Hepatocyte (in vitro differentiated cells): ENCODE data around the gene DPP10. TPM values are rescaled to one million over a fixed set of nuclear protein-coding genes. Genes with fewer than 3 reads are reported as not detected.

Source experiments
- DNase-seq: peaks from one replicate; pipeline ENCODE4 v3.0.0-alpha.2; 2016; ENCODE audit warnings: low spot score
- H2AFZ ChIP-seq: fragments of 200-600 bp; sonication (generic); 2 replicates; pipeline ENCODE4 v1.6.0; 2016; ENCODE audit warnings: antibody characterized with exemption, mild to moderate bottlenecking
- H3K27ac ChIP-seq: fragments of 200-600 bp; sonication (generic); 2 replicates; pipeline ENCODE4 v1.5.1; 2016; ENCODE audit warnings: mild to moderate bottlenecking
- H3K27me3 ChIP-seq: fragments of 200-600 bp; sonication (generic); 2 replicates; pipeline ENCODE4 v1.6.1; 2016
- H3K36me3 ChIP-seq: fragments of 200-600 bp; sonication (generic); replicated peaks from 2 replicates; pipeline ENCODE4 v1.5.1; 2016; ENCODE audit warnings: low read depth; ENCODE audit not compliant: insufficient read depth
- H3K4me1 ChIP-seq: fragments of 200-600 bp; sonication (generic); 2 replicates; pipeline ENCODE4 v1.5.1; 2016; ENCODE audit warnings: mild to moderate bottlenecking, moderate library complexity; ENCODE audit not compliant: insufficient read depth
- H3K4me2 ChIP-seq: fragments of 200-600 bp; sonication (generic); 2 replicates; pipeline ENCODE4 v1.6.0; 2016
- H3K4me3 ChIP-seq: fragments of 200-600 bp; sonication (generic); 2 replicates; pipeline ENCODE4 v1.5.1; 2016; ENCODE audit warnings: mild to moderate bottlenecking
- H3K79me2 ChIP-seq: fragments of 200-600 bp; sonication (generic); 2 replicates; pipeline ENCODE4 v1.6.0; 2017; ENCODE audit warnings: mild to moderate bottlenecking
- H3K9me2 ChIP-seq: fragments of 200-600 bp; sonication (generic); replicated peaks from 2 replicates; pipeline ENCODE4 v1.6.0; 2017; ENCODE audit warnings: mild to moderate bottlenecking; ENCODE audit not compliant: insufficient read depth
- H3K9me3 ChIP-seq: fragments of 200-600 bp; sonication (generic); 2 replicates; pipeline ENCODE4 v1.5.1; 2016; ENCODE audit warnings: low read depth, mild to moderate bottlenecking
- H4K20me1 ChIP-seq: fragments of 200-600 bp; sonication (generic); 2 replicates; pipeline ENCODE4 v1.6.0; 2016; ENCODE audit warnings: mild to moderate bottlenecking; ENCODE audit not compliant: insufficient read depth, poor library complexity, severe bottlenecking
- EZH2 ChIP-seq: fragments of 200-600 bp; sonication (generic); IDR thresholded peaks from 2 replicates; pipeline ENCODE4 v1.6.1; 2016; ENCODE audit warnings: antibody characterized with exemption, mild to moderate bottlenecking, borderline replicate concordance
- EZH2phosphoT487 ChIP-seq: fragments of 200-600 bp; sonication (generic); IDR thresholded peaks from one replicate; pipeline ENCODE4 v1.6.1; 2018; ENCODE audit warnings: antibody characterized with exemption, mild to moderate bottlenecking, low read depth, moderate library complexity; ENCODE audit not compliant: unreplicated experiment, severe bottlenecking
- WGBS: methylation state at CpG from one replicate; pipeline ENCODE4 v1.1.6; 2016; ENCODE audit warnings: low lambda C conversion rate; ENCODE audit errors: missing lambda C conversion rate; 5-methylcytosine and 5-hydroxymethylcytosine counted together
- polyA plus RNA-seq: library from polyadenylated mRNA; unstranded; fragments of >200 nt; fragmentation: Nextera tagmentation; extraction: Ambion mirVana; gene quantifications from 2 replicates; pipeline ENCODE4 v1.2.1, GENCODE V29; 2016
- total RNA-seq: library from RNA; depleted of rRNA; stranded (reverse); fragments of >200 nt; gene quantifications from 2 replicates; pipeline ENCODE4 v1.2.3, GENCODE V29; 2014
- TF ChIP-seq, protein P1 (sequence below): fragments of 200-600 bp; sonication (generic); IDR thresholded peaks from 2 replicates; pipeline ENCODE4 v1.5.1; 2016; ENCODE audit warnings: antibody characterized with exemption, mild to moderate bottlenecking; ENCODE audit not compliant: poor library complexity

The DPP10 gene
- total and polyA plus RNA-seq, 2 experiments from 2014 or later = 5.0 to 15.7 TPM

DNA sequence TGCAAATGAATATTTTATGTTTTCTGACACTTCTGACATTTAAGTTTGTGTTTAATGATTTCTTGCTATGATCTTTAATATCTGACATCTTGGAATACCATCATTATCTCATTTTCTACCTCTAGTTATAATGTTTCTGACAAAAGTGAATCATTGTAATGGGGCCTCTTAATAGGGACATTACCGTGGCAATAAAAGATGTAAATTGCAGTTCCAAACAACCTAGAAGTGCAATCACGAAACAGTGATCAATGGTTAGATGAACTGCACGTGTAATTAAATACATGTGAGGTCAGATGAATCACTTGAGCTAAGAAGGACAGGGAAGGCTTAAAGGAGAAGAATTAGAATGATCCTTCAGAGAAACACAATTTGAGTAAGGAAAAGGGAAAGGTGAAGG, 1078.3 kb downstream of the DPP10 start:
- Histone ChIP-seq H3K27ac (no peak overlapping the region), H2AFZ (no peak overlapping the region), H3K9me3 (no peaks in the 10 kb centered on the region), H3K79me2 (no peaks in the 10 kb centered on the region), H3K9me2 (no peaks in the 10 kb centered on the region), H3K36me3 (no peaks in the 10 kb centered on the region), H3K4me1 (no peaks in the 10 kb centered on the region), H3K27me3 (no peaks in the 10 kb centered on the region), H4K20me1 (no peaks in the 10 kb centered on the region), H3K4me2 (no peak overlapping the region), H3K4me3 (no peak overlapping the region)
- WGBS = 66% methylated on average over 3 of the region's 3 CpGs
- DNase-seq = no peak
- TF ChIP-seq, protein P1, sequence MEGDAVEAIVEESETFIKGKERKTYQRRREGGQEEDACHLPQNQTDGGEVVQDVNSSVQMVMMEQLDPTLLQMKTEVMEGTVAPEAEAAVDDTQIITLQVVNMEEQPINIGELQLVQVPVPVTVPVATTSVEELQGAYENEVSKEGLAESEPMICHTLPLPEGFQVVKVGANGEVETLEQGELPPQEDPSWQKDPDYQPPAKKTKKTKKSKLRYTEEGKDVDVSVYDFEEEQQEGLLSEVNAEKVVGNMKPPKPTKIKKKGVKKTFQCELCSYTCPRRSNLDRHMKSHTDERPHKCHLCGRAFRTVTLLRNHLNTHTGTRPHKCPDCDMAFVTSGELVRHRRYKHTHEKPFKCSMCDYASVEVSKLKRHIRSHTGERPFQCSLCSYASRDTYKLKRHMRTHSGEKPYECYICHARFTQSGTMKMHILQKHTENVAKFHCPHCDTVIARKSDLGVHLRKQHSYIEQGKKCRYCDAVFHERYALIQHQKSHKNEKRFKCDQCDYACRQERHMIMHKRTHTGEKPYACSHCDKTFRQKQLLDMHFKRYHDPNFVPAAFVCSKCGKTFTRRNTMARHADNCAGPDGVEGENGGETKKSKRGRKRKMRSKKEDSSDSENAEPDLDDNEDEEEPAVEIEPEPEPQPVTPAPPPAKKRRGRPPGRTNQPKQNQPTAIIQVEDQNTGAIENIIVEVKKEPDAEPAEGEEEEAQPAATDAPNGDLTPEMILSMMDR = no peak
- TF ChIP-seq EZH2phosphoT487 (no peak), EZH2 (no peak)

DNA sequence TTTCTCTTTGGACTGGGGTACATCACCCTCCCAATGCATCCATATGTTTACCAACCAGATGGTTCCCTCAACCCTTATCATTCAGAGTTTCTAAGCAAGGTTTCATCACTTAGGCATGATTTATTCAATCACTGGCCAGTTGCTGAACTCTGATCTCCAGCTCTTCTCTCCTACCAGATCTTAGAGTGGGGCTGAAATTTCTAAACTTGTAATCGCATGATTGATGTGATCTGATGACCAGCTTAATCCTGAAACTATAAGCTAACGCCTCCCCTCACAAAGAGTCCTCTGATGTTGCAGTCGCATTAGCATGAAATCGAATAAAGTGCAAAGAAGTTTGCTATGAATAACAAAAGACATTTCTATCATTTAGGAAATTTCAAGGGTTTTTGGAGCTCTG, 1082.0 kb downstream of the DPP10 start:
- Histone ChIP-seq H3K36me3 (no peaks in the 10 kb centered on the region), H2AFZ (no peak overlapping the region), H3K9me3 (no peaks in the 10 kb centered on the region), H3K9me2 (no peaks in the 10 kb centered on the region), H3K4me1 (no peaks in the 10 kb centered on the region), H3K4me3 (no peak overlapping the region), H3K79me2 (no peaks in the 10 kb centered on the region), H3K4me2 (no peak overlapping the region), H3K27ac (no peak overlapping the region), H3K27me3 (no peaks in the 10 kb centered on the region), H4K20me1 (no peaks in the 10 kb centered on the region)
- WGBS = 90% methylated on average over 4 of the region's 4 CpGs
- no peak for TF ChIP-seq EZH2
- TF ChIP-seq EZH2phosphoT487 = no peak
- TF ChIP-seq, protein P1 = no peak
- no peak for DNase-seq

DNA sequence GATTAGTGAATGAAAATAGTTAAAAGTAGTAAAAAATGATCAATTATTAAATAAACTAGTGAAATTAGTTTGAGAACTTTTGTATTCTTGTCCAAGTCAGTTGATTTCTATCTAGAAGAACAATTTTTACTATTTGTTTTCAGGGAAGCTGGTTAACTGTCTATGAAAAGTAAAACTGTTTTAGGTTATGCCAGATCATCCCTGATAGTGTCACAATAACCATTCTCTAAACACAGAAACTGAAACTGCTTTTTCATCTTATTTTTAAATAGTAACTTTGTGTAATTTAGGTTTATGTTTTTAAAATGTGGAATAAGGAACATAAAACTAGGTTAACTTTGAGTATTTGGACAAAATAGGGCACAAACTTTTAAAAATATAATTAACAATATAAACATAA, 1087.2 kb downstream of the DPP10 start:
- Histone ChIP-seq H4K20me1 (no peaks in the 10 kb centered on the region), H3K27ac (no peak overlapping the region), H3K9me2 (no peaks in the 10 kb centered on the region), H3K4me1 (no peaks in the 10 kb centered on the region), H3K36me3 (no peaks in the 10 kb centered on the region), H2AFZ (no peak overlapping the region), H3K4me2 (no peak overlapping the region), H3K79me2 (no peaks in the 10 kb centered on the region), H3K9me3 (no peaks in the 10 kb centered on the region), H3K27me3 (no peaks in the 10 kb centered on the region), H3K4me3 (no peak overlapping the region)
- TF ChIP-seq, protein P1 = no peak
- TF ChIP-seq EZH2 = no peak
- TF ChIP-seq EZH2phosphoT487 = no peak
- DNase-seq = no peak

DNA sequence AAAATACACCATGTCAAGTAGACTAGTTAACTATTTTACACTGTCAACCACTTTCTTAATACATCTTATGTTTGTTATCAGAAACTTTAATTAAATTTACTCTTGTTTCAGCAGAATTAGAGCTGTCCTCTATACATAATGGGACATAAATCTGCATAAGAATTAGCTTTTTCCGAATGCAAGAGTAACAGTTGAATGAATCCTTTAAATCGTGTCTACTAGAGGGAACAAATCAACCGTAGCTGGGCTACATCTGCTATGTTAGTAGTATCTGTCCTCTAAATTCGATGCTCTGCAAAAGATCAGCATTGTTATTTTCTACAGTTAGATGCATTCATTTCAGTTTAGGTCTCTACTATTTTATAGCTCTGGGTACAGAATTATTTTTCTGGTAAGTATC, 1090.6 kb downstream of the DPP10 start:
- Histone ChIP-seq H3K27me3 (no peaks in the 10 kb centered on the region), H3K79me2 (no peaks in the 10 kb centered on the region), H3K4me3 (no peak overlapping the region), H3K4me2 (no peak overlapping the region), H3K4me1 (no peaks in the 10 kb centered on the region), H4K20me1 (no peaks in the 10 kb centered on the region), H3K9me2 (no peaks in the 10 kb centered on the region), H2AFZ (no peak overlapping the region), H3K9me3 (no peaks in the 10 kb centered on the region), H3K36me3 (no peaks in the 10 kb centered on the region), H3K27ac (no peak overlapping the region)
- DNase-seq = no peak
- WGBS = 82% methylated on average over 4 of the region's 4 CpGs
- TF ChIP-seq EZH2phosphoT487 (no peak), EZH2 (no peak)
- TF ChIP-seq, protein P1 = no peak
